GM18873 (cell line): ENCODE data around the gene CCDC8.
"Not testable (repeated sequence)": the region's sequence is repeated elsewhere in the genome, so short reads cannot be mapped to it uniquely, and the experiment has no call there.

ENCODE experiments used
- ATAC-seq: cut with Tn5 transposase; IDR thresholded peaks from one replicate; pipeline ENCODE4 v1.9.1; 2021; ENCODE audit warnings: mild to moderate bottlenecking, moderate library complexity, moderate number of reproducible peaks; ENCODE audit not compliant: unreplicated experiment, low FRiP score

The CCDC8 gene

GRCh38 chr19:46429999-46430398, 16.6 kb upstream of the CCDC8 start:
- no peak for ATAC-seq

GRCh38 chr19:46428239-46429135, 15.1 kb upstream of the CCDC8 start, which contains the start of gene PNMA8C:
Gene PNMA8C (minus strand): TSS chr19:46428936. CDS start chr19:46428359, 577 bp downstream.
- ATAC-seq: no peak

DNA sequence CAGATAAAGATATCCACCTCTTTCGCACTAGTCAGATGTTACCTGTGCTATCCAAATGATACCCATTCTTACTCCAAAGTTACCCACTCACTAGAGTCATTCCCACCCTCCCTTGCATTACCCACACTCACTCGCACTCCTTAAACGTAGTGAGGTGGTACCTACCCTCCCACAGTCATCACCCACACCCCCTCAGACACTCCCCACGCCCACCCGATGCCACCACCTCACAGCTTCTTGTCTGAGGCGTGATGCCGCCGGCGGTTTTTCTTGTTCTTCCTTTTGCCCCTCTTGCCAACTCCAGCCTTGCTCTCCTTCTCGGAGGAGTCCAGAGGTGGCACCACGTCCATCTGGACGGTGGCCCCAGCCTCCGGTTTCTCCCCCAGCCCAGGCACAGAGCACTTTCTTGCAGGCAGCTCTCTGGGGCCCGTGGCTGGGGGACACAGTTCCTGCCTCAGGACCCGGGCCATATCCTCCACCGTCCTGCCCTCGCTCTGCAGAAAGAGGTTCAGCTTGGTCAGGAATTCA, 14.2 kb upstream of the CCDC8 start:
- ATAC-seq: no peak

GRCh38 chr19:46426506-46427162, 13.3 kb upstream of the CCDC8 start:
- ATAC-seq: no peak

DNA sequence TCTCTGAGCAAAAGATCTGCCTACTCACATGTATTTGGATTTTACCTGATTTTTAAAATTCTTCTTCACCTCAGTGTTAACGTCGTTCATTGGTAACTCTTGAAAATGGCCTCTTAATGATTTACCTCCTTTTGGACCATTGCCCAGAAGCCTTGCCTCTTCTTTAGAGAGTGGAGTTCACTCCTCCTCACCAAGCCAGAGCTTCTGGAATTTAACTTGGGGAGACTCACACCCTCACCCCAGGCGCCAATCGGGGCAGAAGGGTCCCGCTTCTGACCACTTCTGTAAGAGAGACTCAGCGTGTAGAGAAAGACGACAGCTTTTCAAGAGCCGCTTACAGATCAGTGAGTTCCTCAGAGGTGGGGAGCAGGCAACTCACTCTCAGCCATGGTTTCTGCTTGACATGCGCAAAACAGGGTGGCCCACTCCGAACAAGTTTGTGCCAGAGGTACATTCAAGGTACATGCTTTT, 12.7 kb upstream of the CCDC8 start:
- no peak for ATAC-seq

DNA sequence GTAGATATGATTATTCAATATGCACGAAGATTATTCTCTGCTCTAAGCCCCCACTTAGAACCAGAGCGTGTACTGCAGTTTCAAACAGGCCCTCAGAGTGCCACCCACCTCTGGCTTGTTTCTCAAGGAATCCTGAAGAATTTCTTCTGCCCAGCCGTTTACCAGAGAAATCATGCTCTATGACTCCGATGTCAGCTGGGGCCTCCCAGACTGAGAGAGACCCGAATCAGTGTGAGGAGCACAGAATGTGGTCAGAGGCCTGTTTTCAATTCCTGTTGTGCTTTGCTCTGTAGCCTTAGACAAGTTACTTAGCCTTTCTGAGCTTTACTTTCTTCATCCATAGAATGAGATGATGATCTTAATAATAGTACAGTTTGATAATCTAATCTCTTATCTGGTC, 9.8 kb upstream of the CCDC8 start:
- no peak for ATAC-seq

- no peak for ATAC-seq
Observed at GRCh38 chr19:46422344-46422743, 9.0 kb upstream of the CCDC8 start.

- no peak for ATAC-seq
Observed at GRCh38 chr19:46420056-46420455, 6.7 kb upstream of the CCDC8 start.

DNA sequence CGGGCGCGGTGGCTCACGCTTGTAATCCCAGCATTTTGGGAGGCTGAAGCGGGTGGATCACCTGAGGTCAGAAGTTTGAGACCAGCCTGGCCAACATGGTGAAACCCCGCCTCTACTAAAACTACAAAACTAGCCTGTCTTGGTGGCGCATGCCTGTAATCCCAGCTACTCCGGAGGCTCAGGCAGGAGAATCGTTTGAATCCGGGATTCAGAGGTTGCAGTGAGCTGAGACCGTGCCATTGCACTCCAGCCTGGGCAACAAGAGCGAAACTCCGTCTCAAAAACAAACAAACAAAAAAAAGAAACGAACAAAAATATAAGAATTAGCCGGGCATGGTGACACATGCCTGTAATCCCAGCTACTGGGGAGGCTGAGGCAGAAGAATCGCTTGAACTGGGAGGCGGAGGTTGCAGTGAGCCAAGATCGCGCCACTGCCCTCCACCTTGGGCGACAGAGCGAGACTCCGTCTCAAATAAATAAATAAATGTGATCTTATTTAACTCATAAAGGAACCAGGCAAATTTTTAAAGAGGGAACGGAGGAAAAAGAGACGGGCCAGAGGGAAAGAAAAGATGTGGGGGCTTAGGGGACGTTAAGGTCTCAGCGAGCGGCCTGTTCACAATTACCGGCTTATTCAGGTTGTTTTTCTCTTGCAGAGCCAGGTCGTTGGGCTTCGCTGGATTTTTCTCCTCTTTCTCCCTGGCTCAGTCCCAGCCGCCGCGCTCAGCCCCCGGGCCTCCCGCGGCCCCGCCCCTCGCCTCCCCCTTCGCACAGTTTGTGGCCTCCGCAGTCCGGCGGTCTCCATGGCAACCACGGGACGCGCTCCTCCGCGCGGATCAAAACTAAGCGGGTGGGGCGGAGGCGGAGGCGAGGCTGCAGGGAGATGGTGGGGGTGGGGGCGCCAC, 2.7 kb upstream of the CCDC8 start:
- not testable (repeated sequence) for ATAC-seq

GRCh38 chr19:46414899-46415298, 1.5 kb upstream of the CCDC8 start:
- ATAC-seq: not testable (repeated sequence)

DNA sequence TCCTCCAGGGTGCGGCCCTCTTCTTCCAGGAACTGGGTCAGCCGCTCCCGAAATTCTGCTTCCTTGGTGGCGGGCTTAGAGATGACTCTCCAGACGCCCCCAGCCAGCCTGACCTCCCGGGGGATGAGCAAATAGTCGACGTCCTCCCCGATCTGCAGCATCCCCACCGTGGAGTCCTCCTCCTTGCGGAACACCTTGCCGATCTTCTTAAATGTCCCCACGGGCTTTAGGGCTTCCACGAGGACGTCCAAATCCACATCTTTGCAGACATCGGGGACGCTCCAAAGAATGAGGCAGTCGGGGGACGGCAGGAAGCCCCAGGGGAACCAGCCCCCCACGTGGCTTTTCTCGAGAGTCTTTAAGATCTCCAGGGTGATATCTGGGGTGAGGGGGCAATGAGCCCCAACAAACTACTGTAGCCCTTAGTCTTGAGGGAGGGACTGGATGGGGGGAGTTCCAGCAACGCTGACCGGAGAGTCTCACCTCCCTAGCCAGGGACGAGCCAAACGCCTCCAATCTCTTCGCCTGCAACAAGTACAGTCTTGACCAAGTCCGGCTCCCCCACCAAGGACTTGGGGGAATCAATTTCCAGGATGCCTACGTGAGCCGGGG, 608 bp downstream of the CCDC8 start:
- no peak for ATAC-seq

GRCh38 chr19:46411925-46412649, 1.3 kb downstream of the CCDC8 start:
- no peak for ATAC-seq

DNA sequence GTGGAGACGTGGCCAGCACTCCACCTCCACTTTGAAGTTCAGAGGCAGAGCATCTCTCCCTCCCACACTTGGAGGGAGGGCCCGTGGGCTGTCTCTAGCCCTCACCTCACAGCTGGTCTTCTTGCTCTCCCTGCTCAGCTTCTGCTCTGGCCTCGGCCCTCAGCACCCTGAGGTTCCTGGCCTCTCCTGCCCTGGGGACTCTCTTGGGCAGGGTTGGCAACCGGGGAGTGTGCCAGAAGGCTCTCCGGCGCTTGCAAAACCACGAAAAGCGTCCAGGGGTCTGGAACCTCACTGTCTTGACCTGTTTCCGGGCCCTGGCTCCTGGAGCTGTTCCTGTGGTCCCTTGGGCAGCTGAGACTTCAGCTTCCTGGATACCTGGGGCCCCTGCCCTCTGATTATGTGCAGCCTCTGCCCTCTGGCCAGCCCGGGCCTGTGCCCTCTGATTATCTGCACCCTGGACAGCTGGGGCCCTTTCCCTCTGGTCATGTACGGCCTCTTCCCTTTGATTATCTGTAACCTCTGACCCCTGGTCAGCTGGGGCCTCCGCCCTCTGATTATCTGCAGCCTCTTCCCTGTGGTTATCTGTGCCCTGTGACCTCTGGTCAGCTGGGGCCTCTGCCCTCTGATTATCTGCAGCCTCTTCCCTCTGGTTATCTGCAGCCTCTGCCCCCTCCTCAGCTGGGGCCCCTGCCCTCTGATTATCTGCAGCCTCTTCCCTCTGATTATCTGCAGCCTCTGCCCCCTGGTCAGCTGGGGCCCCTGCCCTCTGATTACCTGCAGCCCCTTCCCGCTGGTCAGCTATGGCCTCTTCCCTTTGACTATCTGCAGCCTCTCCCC, 2.1 kb downstream of the CCDC8 start:
- no peak for ATAC-seq

GRCh38 chr19:46410205-46411087, 2.9 kb downstream of the CCDC8 start:
- ATAC-seq: no peak

DNA sequence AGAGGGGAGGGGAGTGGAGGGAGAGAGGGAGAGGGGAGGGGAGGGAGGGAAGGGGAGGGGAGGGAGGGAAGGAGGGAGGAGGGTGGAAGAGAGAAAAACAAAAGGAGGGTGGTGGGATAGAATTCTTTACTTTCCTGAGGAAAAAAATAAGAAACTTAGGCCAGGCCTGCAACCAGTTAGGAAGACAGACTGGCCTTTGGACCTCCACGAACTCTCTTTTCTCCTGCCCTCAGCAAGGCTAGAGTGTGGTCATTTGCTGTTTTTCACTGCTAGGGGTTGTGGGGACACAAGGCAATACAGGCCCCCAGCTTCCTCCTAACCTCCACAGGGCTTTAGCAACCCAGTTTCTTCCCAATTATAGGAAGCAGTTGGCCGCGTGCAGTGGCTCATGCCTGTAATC, 4.2 kb downstream of the CCDC8 start:
- ATAC-seq: no peak

DNA sequence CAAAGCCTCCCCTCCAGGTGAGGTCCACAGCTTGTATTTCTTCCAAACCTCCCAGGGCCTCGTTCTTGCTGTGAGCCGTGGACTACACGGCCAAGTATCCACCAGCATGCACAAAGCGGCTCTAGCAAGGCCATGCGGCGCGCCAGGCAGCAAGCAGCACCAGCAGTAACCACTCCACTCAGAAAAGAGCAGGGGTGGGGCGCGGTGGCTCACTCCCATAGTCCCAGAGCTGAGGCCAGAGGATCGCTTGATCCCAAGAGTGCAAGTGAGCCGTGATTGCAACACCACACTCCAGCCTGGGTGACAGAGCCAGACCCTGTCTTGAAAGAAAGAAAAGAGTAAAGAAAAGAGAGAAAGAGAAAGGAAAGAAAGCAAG, 4.7 kb downstream of the CCDC8 start:
- no peak for ATAC-seq

GRCh38 chr19:46407856-46408663, 5.3 kb downstream of the CCDC8 start:
- ATAC-seq: no peak
